ENCODE measurements around the gene HOXB9.

The HOXB9 gene

DNA sequence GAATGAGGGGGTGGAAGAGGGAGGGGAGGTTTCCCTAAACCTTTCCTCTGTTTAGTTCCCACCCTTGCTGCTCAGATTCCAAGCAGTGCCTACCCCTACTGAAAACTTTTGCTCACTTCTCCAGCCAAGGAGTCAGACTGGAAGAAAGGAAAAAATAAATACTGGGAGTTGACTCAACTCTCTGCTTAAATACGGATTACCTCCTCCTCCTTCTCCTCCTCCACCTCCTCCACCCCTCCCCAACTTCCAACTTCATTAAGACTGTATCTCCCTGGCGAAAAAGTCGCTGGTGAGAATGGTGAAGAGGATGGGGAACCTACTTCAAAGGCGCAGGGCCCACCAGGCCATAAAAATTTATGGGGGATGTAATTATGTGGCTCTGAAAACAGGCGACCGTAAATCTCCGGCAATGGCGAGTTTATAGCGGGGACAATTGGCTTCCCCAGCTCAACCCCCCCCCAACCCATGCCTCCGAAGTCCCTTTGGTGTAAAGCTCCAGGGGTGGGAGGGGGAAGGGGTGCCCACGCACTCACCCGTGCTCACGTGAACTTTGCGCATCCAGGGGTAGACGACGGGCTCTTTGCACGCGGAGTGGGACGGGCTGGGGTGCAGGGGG, 48.7 kb downstream of the HOXB9 start:
- TF ChIP-seq, protein P1, sequence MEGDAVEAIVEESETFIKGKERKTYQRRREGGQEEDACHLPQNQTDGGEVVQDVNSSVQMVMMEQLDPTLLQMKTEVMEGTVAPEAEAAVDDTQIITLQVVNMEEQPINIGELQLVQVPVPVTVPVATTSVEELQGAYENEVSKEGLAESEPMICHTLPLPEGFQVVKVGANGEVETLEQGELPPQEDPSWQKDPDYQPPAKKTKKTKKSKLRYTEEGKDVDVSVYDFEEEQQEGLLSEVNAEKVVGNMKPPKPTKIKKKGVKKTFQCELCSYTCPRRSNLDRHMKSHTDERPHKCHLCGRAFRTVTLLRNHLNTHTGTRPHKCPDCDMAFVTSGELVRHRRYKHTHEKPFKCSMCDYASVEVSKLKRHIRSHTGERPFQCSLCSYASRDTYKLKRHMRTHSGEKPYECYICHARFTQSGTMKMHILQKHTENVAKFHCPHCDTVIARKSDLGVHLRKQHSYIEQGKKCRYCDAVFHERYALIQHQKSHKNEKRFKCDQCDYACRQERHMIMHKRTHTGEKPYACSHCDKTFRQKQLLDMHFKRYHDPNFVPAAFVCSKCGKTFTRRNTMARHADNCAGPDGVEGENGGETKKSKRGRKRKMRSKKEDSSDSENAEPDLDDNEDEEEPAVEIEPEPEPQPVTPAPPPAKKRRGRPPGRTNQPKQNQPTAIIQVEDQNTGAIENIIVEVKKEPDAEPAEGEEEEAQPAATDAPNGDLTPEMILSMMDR (conservative IDR thresholded peaks at IDR 0.05; ENCODE audit: low read length), result no peak
- H3K4me3 ChIP-seq (ENCODE audit: low read length), result peak overlapping the region; percentile 82
- peak; percentile 59 for DNase-seq (ENCODE audit: low read depth)

DNA sequence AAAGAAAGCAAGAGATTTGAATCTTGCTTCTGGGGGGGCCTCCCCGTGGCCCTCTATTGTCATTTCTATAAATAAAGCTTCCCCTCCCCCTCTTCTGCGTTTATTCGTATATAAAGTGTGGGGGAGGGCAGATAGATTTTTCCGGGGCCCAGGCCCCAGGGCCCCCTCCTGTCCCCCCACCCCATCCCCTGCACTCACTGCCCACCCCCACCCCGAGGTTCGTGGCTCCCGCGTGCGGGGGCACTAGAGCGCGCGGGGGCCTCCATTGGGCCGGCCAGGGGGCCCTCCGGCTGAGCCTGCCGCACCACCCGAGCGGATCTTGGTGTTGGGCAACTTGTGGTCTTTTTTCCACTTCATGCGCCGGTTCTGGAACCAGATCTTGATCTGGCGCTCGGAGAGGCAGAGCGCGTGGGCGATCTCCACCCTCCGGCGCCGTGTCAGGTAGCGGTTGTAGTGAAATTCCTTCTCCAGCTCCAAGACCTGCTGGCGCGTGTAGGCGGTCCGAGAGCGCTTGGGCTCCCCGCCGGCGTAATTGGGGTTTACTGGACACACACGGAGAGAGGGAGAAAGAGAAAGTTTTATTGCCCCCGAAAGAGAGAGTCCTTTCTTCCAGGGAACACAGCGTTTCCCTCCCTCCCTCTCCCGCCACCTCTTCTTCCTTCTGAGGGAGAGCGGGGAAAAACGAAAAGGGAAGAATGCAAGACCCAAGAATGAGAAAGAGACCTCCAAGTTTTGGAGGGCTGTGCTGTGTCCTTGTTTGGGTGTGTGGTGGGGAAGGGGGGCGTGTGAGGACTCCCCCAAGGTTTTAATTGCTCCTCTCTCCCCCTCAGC, 49.5 kb downstream of the HOXB9 start:
- peak; percentile 75 for DNase-seq (ENCODE audit: low read depth)
- TF ChIP-seq, protein P1 (conservative IDR thresholded peaks at IDR 0.05; ENCODE audit: low read length), result no peak
- peak overlapping the region; percentile 82 for H3K4me3 ChIP-seq (ENCODE audit: low read length)

DNA sequence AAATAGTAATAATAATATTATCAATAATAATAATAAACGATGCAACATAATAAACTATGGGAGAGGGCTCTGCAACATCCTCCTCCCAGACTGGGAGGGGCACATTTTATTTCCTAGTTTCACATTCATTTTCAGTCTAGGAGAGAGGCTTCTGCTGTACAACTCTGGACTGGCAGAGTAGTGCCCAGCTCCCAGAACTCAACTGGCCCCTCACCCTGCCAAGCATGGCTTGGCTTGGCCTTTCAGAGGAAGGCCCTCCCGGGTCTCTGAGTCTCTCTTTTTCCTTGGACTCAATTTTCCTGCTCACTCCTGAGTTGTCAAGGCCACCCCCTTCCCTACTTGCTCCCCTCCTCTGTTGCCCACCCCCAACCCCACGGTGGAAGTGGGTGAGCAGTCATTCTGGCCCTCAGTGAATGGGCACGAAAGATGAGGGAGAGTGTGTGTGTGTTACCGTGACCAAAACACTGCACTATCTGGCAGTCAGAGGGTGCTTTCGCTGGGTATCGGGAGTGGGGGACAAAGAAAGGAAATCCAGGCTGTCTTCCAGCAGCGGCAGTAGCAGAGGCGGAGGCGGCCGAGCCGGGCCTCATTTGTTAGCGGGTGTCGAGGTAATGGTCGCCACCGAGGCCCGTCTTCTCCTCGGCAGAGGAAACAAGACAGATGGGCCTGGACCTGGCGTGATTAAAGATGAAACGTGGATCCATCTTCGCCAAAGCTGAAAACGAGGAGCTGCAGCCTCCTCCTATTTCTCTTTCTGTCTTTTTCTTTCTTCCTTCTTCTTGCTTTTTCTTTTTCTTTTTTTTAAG, 50.3 kb downstream of the HOXB9 start:
- peak; percentile 55 for DNase-seq (ENCODE audit: low read depth)
- H3K4me3 ChIP-seq (ENCODE audit: low read length), result peak overlapping the region; percentile 59
- TF ChIP-seq, protein P1 (conservative IDR thresholded peaks at IDR 0.05; ENCODE audit: low read length), result no peak

DNA sequence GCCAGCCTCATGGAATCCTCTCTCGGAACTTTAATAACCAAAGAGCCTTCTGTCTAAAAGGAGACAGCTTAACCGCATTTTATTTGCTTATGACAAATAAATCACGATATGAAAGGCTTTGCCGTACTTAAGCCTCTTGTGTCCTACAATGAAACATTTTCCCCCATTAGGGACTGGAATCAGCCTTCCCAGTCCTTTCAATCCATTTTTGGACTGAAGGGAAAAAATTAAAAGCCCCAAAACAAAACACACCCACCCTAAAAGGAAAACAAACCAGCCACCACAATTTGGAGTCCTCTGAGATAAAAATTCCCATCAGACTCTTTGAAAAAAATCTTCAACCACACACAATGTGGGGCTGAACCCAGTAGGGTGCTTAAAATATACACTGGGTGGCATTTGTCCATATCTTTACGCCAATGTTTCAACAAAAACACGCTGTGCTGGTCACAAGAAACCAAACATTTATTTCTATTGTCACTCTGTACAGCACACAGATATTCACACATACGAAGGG, 51.0 kb downstream of the HOXB9 start:
- DNase-seq (ENCODE audit: low read depth), result peak; percentile 85
- TF ChIP-seq, protein P1 (conservative IDR thresholded peaks at IDR 0.05; ENCODE audit: low read length), result no peak

DNA sequence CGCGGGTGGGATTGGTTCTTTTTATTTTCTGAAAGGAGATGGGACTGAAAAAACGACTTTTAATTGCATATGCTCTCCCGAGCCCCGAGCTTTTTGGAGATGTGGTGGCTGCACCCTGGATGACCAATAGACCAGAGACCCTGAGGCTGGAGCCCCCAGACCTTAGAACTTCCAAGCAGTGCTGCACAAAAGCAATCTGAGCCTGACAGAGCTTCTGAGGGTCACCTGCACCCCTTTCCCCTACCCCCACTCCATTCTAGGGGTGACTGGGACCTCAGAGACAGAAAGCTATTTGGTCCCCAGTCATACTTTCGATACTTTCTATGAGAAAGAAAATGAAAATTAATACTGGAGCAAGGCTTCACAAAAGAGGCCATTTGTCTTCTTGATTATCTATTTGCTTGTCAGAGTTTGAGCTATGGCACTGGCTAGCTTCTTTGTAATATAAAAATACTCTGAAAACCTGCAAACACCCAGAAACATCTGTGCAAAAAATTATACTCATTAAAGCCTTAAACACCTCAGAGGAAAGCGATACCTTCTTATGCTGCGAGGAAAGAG, 51.6 kb downstream of the HOXB9 start:
- no peak for DNase-seq (ENCODE audit: low read depth)

More for the DNA sequence above, 51.0 kb downstream of the HOXB9 start:
- peak overlapping the region; percentile 59 for H3K4me3 ChIP-seq (ENCODE audit: low read length)

DNA sequence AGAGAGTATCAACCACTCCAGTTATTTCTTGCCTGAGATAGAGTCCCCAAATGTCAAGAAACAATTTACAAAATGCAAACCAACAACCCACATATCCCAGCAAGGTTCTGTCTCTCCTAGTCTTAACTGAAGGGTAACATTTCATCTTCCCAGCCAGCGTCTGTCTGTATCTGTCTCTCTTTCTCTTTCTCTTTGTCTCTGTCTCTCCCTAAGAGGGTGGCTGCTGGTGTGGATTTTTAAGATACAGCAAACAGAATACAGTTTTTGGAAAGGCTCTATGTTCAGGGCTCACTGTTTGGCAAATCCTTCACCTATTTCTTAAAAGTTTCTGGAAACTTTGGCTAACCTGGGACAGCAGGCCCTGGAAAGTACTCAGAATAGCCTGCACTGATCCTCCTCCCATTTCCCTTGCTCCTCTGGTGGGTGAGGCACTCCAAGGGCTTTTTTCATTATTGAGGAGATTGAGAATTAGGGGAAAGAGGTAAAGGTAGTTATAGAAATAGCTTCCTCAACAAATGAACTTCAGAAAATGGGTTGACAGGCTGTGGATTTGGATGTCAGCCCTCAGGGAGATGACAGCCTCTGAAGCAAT, 54.2 kb downstream of the HOXB9 start:
- H3K4me3 ChIP-seq (ENCODE audit: low read length), result peak overlapping the region; percentile 59
- DNase-seq (ENCODE audit: low read depth), result no peak
- TF ChIP-seq, protein P1 (conservative IDR thresholded peaks at IDR 0.05; ENCODE audit: low read length), result no peak

More for the DNA sequence above, 51.6 kb downstream of the HOXB9 start:
- H3K4me3 ChIP-seq (ENCODE audit: low read length), result peak overlapping the region; percentile 59
- TF ChIP-seq, protein P1 (conservative IDR thresholded peaks at IDR 0.05; ENCODE audit: low read length), result no peak

Measured in AG10803 (cell line).